ENCODE results near the gene NOS1AP.

Gene NOS1AP

DNA sequence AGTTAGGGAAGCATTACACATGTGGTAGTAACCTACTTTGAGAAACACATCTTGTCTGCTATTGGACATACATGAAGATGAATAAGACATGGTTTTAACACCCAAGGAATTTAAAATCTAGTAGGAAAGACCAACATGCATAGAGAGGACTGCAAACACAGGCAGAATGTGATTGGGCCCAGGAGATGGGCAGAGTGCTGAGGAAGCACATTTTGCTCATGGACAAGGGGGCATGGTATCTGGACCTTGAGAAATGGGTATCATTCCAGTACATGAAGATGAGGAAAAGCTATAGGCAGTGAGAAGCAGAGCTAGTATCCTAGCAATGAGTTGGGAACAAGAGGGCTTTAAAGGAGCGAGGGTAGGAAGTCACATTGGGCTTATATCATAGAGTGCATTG is 164.4 kb downstream of the NOS1AP start:
- H3K27me3 Mint-ChIP-seq = peaks cover 13% of the 10 kb centered on the region
- ATAC-seq (no peak), DNase-seq (no peak)
- H3K4me1 Mint-ChIP-seq = no peaks in the 10 kb centered on the region
- H3K9me3 Mint-ChIP-seq = no peaks in the 10 kb centered on the region
- H3K27ac Mint-ChIP-seq = no peak overlapping the region
- H3K4me3 Mint-ChIP-seq = no peak overlapping the region

DNA sequence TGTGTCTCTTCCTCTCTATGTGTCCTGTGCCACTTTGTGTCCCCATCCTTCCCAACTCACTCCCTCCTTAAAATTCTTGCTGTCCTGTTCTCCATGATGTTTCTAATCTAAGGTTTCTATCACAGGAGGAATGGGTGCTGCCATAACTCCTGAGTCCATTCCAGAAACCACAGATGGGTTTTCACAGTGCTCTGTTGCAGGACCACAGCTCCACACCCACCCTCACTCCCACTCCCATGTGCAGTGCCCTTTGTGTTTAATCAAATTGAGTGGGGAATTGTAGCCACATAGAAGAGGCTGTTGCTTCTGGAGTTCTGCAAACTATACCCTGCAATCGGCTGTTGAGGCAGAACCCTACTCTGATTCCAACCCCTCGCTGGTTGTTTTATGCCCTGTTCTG is 165.1 kb downstream of the NOS1AP start:
- ATAC-seq = no peak
- peaks cover 13% of the 10 kb centered on the region for H3K27me3 Mint-ChIP-seq

DNA sequence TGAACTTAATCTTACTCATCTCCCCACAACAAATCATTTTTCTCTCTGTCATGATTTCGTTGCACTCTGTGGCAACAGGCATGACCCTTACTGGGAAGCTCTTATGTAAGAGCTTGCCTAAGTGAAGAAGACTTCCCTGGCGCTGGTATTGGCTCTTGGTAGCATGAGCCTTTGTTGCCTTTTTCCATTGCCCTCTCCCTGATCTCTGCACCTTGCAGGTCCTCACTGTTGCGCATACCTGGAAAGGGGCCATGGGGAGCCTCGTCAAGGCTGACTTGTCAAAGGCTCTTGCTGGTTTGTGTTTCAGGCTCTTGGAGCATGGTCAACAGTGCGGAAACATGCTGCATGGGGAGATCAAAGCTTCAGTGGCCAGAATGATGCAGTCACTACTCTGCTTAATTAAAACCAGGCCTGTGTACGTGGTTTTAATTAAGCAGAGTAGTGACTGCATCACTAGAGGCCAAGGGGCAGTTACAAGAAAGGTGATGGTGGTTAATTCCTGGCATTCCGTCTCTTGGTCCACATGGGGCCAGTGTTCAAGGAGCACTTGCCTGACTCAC is 165.8 kb downstream of the NOS1AP start:
- no peaks in the 10 kb centered on the region for H3K4me1 Mint-ChIP-seq
- no peaks in the 10 kb centered on the region for H3K9me3 Mint-ChIP-seq
- DNase-seq (no peak), ATAC-seq (no peak)
- no peak overlapping the region for H3K27ac Mint-ChIP-seq
- no peak overlapping the region for H3K4me3 Mint-ChIP-seq
- peaks cover 14% of the 10 kb centered on the region for H3K27me3 Mint-ChIP-seq

More for the DNA sequence above, 165.1 kb downstream of the NOS1AP start:
- Mint-ChIP-seq H3K27ac (no peak overlapping the region), H3K9me3 (no peaks in the 10 kb centered on the region), H3K4me1 (no peaks in the 10 kb centered on the region), H3K4me3 (no peak overlapping the region)
- DNase-seq = no peak

DNA sequence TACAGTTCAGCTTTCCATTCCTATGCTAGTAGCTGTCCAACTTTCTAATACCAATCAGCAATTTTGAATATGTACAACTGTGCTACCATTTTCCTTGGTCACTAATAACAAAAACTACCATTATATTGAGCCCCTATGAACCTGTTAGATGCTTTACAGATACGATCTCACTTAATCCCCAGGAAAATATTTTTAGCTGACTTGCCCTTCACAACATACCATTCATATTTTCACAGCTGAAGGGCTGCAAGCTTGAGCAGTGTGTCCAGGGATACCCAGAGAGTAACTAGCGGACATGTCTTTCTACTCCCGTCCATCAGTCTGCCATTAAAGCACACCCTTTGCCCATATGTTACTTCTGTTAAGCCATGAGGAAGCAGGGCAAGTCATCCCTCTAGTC is 166.7 kb downstream of the NOS1AP start:
- no peak overlapping the region for H3K4me3 Mint-ChIP-seq
- no peak for ATAC-seq
- no peak for DNase-seq
- H3K9me3 Mint-ChIP-seq = no peaks in the 10 kb centered on the region
- peaks cover 23% of the 10 kb centered on the region for H3K27me3 Mint-ChIP-seq
- no peak overlapping the region for H3K27ac Mint-ChIP-seq
- no peaks in the 10 kb centered on the region for H3K4me1 Mint-ChIP-seq

GRCh38 chr1:162236618-162237017 is 167.1 kb downstream of the NOS1AP start:
- DNase-seq (no peak), ATAC-seq (no peak)
- Mint-ChIP-seq H3K27ac (no peak overlapping the region), H3K27me3 (peaks cover 27% of the 10 kb centered on the region), H3K4me1 (no peaks in the 10 kb centered on the region), H3K9me3 (no peaks in the 10 kb centered on the region), H3K4me3 (no peak overlapping the region)

DNA sequence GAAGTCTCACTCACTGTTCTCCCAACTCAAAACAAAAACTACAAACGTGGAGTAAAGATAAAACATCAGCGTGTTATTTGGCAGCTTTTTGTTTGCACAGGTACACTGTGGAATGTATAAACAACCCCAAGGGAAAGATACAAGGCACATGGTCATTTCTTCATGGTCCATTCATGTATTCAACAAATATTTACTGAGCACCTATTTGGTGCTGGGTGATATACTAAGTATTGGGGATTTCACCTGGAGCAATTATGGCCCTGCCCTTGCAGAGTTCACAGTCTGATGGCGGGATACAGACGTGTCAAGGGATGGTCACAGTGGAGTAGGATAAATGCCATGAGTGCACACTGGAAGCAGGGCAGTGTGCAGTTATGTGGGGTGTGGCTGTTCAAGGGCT is 171.1 kb downstream of the NOS1AP start:
- Mint-ChIP-seq H3K9me3 (no peaks in the 10 kb centered on the region), H3K4me1 (no peaks in the 10 kb centered on the region), H3K27ac (peak overlapping the region in 1 of 2 donors; percentile 22), H3K4me3 (no peak overlapping the region), H3K27me3 (peaks cover 47% of the 10 kb centered on the region)
- no peak for ATAC-seq
- no peak for DNase-seq

- peaks cover 36% of the 10 kb centered on the region for H3K27me3 Mint-ChIP-seq
- H3K27ac Mint-ChIP-seq = no peak overlapping the region
- H3K4me1 Mint-ChIP-seq = no peaks in the 10 kb centered on the region
- H3K4me3 Mint-ChIP-seq = no peak overlapping the region
- DNase-seq (no peak), ATAC-seq (no peak)
- no peaks in the 10 kb centered on the region for H3K9me3 Mint-ChIP-seq
Observed at GRCh38 chr1:162242804-162243203, 173.3 kb downstream of the NOS1AP start.

- DNase-seq (no peak), ATAC-seq (no peak)
- H3K9me3 Mint-ChIP-seq = no peaks in the 10 kb centered on the region
- H3K4me1 Mint-ChIP-seq = no peaks in the 10 kb centered on the region
- no peak overlapping the region for H3K27ac Mint-ChIP-seq
- no peak overlapping the region for H3K4me3 Mint-ChIP-seq
- peaks cover 11% of the 10 kb centered on the region for H3K27me3 Mint-ChIP-seq
Observed at GRCh38 chr1:162248854-162249535, 179.5 kb downstream of the NOS1AP start.

GRCh38 chr1:162250004-162250730 is 180.7 kb downstream of the NOS1AP start:
- Mint-ChIP-seq H3K4me1 (no peaks in the 10 kb centered on the region), H3K27me3 (peaks cover 8% of the 10 kb centered on the region), H3K4me3 (no peak overlapping the region), H3K9me3 (no peaks in the 10 kb centered on the region), H3K27ac (no peak overlapping the region)
- ATAC-seq (no peak), DNase-seq (no peak)

DNA sequence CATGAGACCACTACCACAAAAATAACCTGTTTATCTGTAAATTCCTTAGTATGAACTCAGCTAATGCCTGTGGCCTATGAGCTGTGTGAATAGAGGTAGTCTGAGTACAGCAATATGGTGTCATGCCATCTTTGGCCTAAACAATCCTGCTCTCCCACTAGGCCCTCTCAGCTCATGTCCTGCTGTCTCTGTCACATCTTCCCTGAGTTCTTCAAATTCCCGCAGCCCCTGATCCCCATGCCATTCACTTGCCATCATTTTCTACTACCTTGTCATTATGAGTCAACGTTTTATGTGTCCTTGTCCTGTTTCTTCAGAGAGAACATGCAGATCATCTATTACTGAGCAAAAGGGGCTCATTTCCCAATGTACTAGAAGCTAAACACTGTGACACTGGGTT is 181.6 kb downstream of the NOS1AP start:
- H3K4me1 Mint-ChIP-seq = no peaks in the 10 kb centered on the region
- peaks cover 13% of the 10 kb centered on the region for H3K27me3 Mint-ChIP-seq

DNA sequence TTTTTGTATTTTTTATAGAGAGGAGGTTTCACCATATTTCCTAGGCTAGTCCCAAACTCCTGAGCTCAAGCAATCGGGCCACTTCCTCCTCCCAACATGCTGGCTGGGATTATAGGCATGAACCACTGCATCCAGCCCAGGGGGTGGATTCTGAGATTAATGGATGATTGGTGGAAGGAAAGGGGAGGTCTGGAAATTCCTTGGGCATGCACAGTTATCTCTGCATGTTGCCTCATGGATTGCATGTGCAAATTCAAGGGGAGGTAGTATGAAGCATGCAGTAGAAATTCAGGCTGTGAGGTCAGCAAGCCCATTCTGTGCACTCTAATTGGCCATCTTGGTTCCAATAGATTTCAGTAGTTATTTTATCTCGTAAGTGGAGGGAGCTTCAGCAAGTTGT is 182.7 kb downstream of the NOS1AP start:
- Mint-ChIP-seq H3K27ac (no peak overlapping the region), H3K9me3 (no peaks in the 10 kb centered on the region), H3K4me3 (no peak overlapping the region), H3K27me3 (peaks cover 24% of the 10 kb centered on the region), H3K4me1 (no peaks in the 10 kb centered on the region)
- DNase-seq = no peak
- no peak for ATAC-seq

More for the DNA sequence above, 181.6 kb downstream of the NOS1AP start:
- Mint-ChIP-seq H3K4me3 (no peak overlapping the region), H3K9me3 (no peaks in the 10 kb centered on the region), H3K27ac (no peak overlapping the region)
- no peak for ATAC-seq
- DNase-seq = no peak

DNA sequence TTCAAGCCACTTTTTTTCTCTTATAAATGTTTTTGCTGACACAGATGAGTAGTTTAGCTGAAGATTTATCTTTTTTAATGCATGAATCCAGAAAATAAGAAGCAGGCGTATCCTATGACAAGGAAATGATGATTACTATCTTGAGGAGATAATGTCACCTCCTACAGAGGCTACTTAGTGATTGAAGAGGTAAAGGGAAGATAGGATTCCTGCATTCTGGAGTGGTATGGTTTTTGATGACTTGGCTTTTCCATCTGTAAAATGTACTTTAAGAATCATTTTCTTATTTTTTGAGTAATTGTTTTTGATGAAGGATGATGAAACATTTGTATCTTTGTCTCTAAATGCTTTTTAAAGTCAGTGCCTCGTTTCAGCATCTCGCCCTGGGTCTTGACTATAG is 184.3 kb downstream of the NOS1AP start:
- no peaks in the 10 kb centered on the region for H3K9me3 Mint-ChIP-seq
- H3K27ac Mint-ChIP-seq = no peak overlapping the region
- DNase-seq = no peak
- ATAC-seq = no peak
- no peaks in the 10 kb centered on the region for H3K4me1 Mint-ChIP-seq
- peaks cover 33% of the 10 kb centered on the region for H3K27me3 Mint-ChIP-seq
- no peak overlapping the region for H3K4me3 Mint-ChIP-seq

GRCh38 chr1:162256287-162256686 is 186.8 kb downstream of the NOS1AP start:
- H3K9me3 Mint-ChIP-seq = no peaks in the 10 kb centered on the region
- peaks cover 42% of the 10 kb centered on the region for H3K27me3 Mint-ChIP-seq
- no peak overlapping the region for H3K27ac Mint-ChIP-seq
- ATAC-seq (no peak), DNase-seq (no peak)
- no peaks in the 10 kb centered on the region for H3K4me1 Mint-ChIP-seq
- no peak overlapping the region for H3K4me3 Mint-ChIP-seq

GRCh38 chr1:162258394-162258793 is 188.9 kb downstream of the NOS1AP start:
- DNase-seq = no peak
- no peaks in the 10 kb centered on the region for H3K9me3 Mint-ChIP-seq
- no peaks in the 10 kb centered on the region for H3K4me1 Mint-ChIP-seq
- no peak overlapping the region for H3K27ac Mint-ChIP-seq
- H3K4me3 Mint-ChIP-seq = no peak overlapping the region
- peaks cover 47% of the 10 kb centered on the region for H3K27me3 Mint-ChIP-seq
- no peak for ATAC-seq

GRCh38 chr1:162259894-162260455 is 190.5 kb downstream of the NOS1AP start:
- H3K9me3 Mint-ChIP-seq = no peaks in the 10 kb centered on the region
- H3K27ac Mint-ChIP-seq = no peak overlapping the region
- no peak for ATAC-seq

GRCh38 chr1:162264108-162264507 is 194.6 kb downstream of the NOS1AP start:
- H3K27me3 Mint-ChIP-seq = peaks cover 22% of the 10 kb centered on the region
- H3K4me3 Mint-ChIP-seq = no peak overlapping the region
- H3K9me3 Mint-ChIP-seq = no peaks in the 10 kb centered on the region
- no peak overlapping the region for H3K27ac Mint-ChIP-seq
- H3K4me1 Mint-ChIP-seq = no peaks in the 10 kb centered on the region
- ATAC-seq (no peak), DNase-seq (no peak)

More at GRCh38 chr1:162259894-162260455, 190.5 kb downstream of the NOS1AP start:
- H3K4me1 Mint-ChIP-seq = no peaks in the 10 kb centered on the region
- H3K27me3 Mint-ChIP-seq = peaks cover 47% of the 10 kb centered on the region
- DNase-seq = no peak
- no peak overlapping the region for H3K4me3 Mint-ChIP-seq
